Kidney epithelial cell (primary cell): ENCODE data around the gene HOXA11. TPM values are rescaled to one million over a fixed set of nuclear protein-coding genes. Genes with fewer than 3 reads are reported as not detected.

Source experiments
- DNase-seq: peaks from one replicate; pipeline ENCODE4 v3.0.0-alpha.2; 2010; ENCODE audit warnings: low read depth
- H3K27me3 ChIP-seq: 2 replicates; pipeline ENCODE4 v1.6.0; 2011; ENCODE audit warnings: low read length; ENCODE audit not compliant: control insufficient read depth, insufficient read depth
- H3K36me3 ChIP-seq: 2 replicates; pipeline ENCODE4 v1.5.1; 2011; ENCODE audit warnings: low read length; ENCODE audit not compliant: control insufficient read depth, insufficient read depth
- H3K4me3 ChIP-seq: 2 replicates; pipeline ENCODE4 v1.5.1; 2011; ENCODE audit warnings: low read depth, mild to moderate bottlenecking, control low read depth, low read length
- total RNA-seq: library from RNA; depleted of rRNA; stranded (reverse); fragments of >200 nt; gene quantifications from 2 replicates; pipeline ENCODE4 v1.2.3, GENCODE V29; 2015
- TF ChIP-seq, protein P1 (sequence below): IDR thresholded peaks from 2 replicates; pipeline ENCODE4 v1.5.1; 2011; ENCODE audit warnings: mild to moderate bottlenecking, moderate library complexity, low read length, control low read depth, inconsistent platforms; ENCODE audit not compliant: insufficient read depth, poor library complexity, severe bottlenecking

Gene HOXA11
- total RNA-seq, 1 donor from 2014 or later, result 17.3 TPM

DNA sequence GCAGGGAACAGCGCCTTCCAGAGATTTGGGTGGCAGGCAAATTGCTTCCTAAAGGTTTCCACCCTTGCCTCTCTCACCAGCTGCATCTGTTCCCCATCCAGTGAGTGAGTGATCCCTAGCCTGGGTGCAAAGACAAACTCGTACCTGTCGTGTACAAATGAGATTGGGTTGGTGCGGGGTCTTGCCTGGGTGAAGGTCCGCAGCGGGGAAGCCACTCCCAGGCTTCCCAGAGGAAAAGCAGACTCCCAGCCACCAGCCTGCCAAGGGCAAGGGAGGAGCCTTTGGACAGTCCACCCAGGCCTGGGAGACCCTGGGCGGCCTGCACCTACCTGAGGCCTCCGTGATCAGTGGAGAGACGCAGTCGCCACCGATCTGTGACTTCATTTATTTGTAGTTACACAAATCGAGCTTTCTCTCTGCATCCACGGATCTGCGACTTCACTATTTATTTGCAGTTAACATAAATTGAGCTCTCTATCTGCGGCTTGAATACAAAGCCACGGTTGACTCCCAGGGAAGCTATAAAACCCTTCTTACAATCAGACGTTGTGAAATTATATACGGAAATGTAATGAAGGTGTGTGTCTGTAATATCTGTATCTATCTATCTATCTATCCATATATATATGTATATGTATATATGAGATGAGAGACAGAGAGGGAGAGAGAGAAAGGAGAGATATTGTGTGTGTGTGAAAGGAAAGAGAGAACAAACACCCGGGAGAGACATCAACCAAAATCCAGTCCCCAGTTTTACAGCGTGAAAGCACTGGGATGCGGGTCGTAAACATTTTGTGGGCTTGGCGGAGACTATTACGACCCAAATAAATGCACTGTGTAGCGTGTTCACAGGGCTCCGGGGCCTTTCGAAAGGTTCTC is 25.5 kb downstream of the HOXA11 start:
- Histone ChIP-seq H3K36me3 (peaks cover 4% of the 10 kb centered on the region), H3K4me3 (peak overlapping the region; percentile 76), H3K27me3 (no peaks in the 10 kb centered on the region)
- no peak for DNase-seq
- TF ChIP-seq, protein P1, sequence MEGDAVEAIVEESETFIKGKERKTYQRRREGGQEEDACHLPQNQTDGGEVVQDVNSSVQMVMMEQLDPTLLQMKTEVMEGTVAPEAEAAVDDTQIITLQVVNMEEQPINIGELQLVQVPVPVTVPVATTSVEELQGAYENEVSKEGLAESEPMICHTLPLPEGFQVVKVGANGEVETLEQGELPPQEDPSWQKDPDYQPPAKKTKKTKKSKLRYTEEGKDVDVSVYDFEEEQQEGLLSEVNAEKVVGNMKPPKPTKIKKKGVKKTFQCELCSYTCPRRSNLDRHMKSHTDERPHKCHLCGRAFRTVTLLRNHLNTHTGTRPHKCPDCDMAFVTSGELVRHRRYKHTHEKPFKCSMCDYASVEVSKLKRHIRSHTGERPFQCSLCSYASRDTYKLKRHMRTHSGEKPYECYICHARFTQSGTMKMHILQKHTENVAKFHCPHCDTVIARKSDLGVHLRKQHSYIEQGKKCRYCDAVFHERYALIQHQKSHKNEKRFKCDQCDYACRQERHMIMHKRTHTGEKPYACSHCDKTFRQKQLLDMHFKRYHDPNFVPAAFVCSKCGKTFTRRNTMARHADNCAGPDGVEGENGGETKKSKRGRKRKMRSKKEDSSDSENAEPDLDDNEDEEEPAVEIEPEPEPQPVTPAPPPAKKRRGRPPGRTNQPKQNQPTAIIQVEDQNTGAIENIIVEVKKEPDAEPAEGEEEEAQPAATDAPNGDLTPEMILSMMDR, result no peak

DNA sequence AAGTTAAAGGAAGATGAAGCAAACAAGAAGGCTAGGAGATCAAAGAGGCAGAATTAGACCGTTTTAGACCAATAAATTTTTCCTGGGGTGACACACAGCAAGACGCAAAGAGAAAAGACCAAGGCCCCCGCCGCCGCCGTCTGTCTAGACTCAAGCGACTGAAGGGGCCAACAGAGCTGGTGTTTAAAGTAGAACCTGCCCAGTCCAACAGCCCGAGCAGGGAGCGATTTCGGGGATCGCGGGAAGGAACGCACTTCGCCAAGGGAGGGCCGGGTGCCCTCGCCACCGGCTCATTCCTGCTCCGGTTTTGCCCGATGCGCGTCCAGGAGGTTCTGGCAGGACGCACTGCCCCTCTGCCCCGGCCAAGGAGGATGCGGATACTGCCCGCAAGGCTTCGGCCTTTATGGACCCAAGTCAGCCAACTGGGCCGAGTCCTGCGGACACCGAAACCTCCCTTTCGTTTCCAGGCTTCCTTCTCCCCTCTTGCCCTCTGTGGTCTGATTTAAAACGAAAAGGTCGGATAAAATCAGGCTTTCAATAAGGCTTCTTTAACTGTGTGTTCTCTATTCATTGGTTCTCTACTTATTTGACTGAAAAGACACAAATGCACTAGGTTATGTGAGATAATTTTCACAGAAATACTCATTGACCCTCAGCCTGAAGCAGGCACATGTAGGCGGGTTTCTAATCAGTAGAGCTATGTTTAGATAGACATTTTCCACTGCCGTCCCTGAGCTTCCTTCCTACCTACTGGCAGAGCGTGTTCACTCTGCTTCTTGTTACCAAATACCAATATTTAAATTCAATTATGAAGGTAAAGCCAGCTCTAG is 26.4 kb downstream of the HOXA11 start:
- Histone ChIP-seq H3K4me3 (peak overlapping the region; percentile 76), H3K36me3 (peaks cover 2% of the 10 kb centered on the region), H3K27me3 (no peaks in the 10 kb centered on the region)
- DNase-seq, result no peak
- TF ChIP-seq, protein P1, result no peak

- H3K27me3 ChIP-seq, result no peaks in the 10 kb centered on the region
- DNase-seq, result no peak
- H3K4me3 ChIP-seq, result peak overlapping the region; percentile 76
- TF ChIP-seq, protein P1, result no peak
- H3K36me3 ChIP-seq, result no peaks in the 10 kb centered on the region
Measured at GRCh38 chr7:27157702-27158431, 27.2 kb downstream of the HOXA11 start.

GRCh38 chr7:27156916-27157701 is 27.9 kb downstream of the HOXA11 start:
- no peaks in the 10 kb centered on the region for H3K36me3 ChIP-seq
- peak overlapping the region; percentile 76 for H3K4me3 ChIP-seq
- DNase-seq, result no peak
- TF ChIP-seq, protein P1, result no peak
- H3K27me3 ChIP-seq, result no peaks in the 10 kb centered on the region

DNA sequence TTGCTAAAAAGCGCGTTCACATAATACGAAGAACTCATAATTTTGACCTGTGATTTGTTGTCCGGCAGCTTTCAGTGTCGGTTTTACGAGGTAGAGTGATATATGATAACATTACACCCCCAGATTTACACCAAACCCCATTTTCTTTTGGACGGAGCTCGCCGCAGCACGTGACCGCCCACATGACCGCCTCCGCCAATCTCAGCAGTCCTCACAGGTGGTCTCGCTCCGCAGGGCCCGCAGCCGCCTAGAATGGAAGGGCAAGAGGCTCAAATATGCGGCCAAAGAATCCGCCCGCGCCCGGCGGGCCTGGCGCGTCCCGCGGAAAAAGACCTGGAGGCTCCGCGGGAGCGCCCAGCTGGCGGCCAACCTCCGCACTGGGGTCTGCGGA is 28.5 kb downstream of the HOXA11 start, which contains the start of gene HOXA7:
Gene HOXA7, minus strand, starts transcription at position 168 of the 391 bp plus-strand sequence. Its CDS starts 130 bp downstream, at position 38.
- TF ChIP-seq, protein P1, result no peak
- Histone ChIP-seq H3K4me3 (peak within 1 kb of the TSS; percentile 76), H3K36me3 (no peaks in the 10 kb centered on the region), H3K27me3 (no peaks in the 10 kb centered on the region)
- DNase-seq, result no peak
